ENCODE results near the gene FKBP11. TPM values are rescaled to one million over a fixed set of nuclear protein-coding genes. Genes with fewer than 3 reads are reported as not detected.
A peak's percentile ranks its signal among the peaks of the same experiment; 100 is the strongest.

FKBP11 gene
- polyA plus RNA-seq, 1 experiment = 100 TPM

DNA sequence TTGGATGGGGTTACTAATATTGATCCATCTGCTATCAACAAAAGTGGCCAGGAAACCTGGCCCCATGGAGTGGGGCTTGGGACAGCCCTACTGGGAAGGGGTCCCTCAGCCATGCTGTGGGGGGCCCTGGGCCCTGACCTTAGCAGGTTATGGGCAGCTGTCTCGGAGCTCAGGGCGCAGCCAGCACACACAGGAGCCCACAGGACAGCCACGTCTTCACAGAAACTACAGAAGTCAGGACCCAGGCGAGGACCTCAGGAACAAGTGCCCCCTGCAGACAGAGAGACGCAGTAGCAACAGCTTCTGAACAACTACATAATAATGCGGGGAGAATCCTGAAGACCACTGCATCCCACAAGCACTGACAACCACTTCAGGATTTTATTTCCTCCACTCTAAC is 11.9 kb upstream of the FKBP11 start:
- POLR2A ChIA-PET = no interaction called here

DNA sequence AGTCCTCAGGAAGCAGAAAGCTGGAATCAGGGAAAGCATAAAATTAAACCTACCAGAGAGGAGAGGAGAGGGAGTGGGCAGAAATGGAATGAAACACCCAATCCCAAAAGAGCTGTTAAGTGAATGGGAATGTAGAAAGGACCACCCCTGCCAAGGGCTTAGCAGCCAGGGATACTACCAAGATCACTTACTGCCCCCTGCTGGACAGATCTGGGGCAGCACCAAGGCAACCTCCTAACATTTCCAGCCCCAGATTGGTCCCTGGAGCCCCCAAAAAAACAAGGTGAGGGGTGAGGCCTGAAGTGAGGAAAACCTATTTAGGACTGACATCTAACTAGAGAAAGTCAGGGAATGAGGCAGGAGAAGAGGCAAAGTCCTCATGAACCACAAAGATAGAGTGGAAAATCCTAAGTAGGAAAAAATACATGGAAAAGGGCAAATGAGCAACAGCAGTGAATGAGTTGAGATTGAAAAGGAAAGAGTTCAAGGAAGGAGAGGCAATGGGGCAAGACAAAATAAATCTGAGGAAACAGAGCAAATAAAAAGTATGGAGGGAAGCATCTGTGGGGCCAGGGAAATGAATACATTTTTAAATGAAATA is 11.2 kb upstream of the FKBP11 start:
- ChIA-PET POLR2A (no interaction called here), CTCF (interaction anchor here (0.6 to 6.1 kb wide), 22 partner anchors 8 to 83 kb away, joined by 3 to 45 read pairs (median 4); partner anchors contain the start of genes ARF3, DDX23 and WNT1)
- peaks cover 40% of the 10 kb centered on the region for H3K36me3 ChIP-seq (ENCODE audit: control insufficient read depth, insufficient read depth, low read length)
- no peaks in the 10 kb centered on the region for H3K27me3 ChIP-seq (ENCODE audit: control insufficient read depth, insufficient read depth, low read length)
- DNase-seq (ENCODE audit: low read depth) = no peak
- TF ChIP-seq, protein P1, sequence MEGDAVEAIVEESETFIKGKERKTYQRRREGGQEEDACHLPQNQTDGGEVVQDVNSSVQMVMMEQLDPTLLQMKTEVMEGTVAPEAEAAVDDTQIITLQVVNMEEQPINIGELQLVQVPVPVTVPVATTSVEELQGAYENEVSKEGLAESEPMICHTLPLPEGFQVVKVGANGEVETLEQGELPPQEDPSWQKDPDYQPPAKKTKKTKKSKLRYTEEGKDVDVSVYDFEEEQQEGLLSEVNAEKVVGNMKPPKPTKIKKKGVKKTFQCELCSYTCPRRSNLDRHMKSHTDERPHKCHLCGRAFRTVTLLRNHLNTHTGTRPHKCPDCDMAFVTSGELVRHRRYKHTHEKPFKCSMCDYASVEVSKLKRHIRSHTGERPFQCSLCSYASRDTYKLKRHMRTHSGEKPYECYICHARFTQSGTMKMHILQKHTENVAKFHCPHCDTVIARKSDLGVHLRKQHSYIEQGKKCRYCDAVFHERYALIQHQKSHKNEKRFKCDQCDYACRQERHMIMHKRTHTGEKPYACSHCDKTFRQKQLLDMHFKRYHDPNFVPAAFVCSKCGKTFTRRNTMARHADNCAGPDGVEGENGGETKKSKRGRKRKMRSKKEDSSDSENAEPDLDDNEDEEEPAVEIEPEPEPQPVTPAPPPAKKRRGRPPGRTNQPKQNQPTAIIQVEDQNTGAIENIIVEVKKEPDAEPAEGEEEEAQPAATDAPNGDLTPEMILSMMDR (IDR thresholded peaks at IDR 0.05; ENCODE audit: insufficient read depth, low read depth, low read length) = peak; percentile 95
- H3K4me3 ChIP-seq (ENCODE audit: low read depth, low read length) = no peak overlapping the region

More for the DNA sequence above, 11.9 kb upstream of the FKBP11 start:
- DNase-seq (ENCODE audit: low read depth) = no peak
- TF ChIP-seq, protein P1 (IDR thresholded peaks at IDR 0.05; ENCODE audit: insufficient read depth, low read depth, low read length) = 0 out of 2 replicates have a peak, but pooled peaks have one; percentile 27
- H3K27me3 ChIP-seq (ENCODE audit: control insufficient read depth, insufficient read depth, low read length) = no peaks in the 10 kb centered on the region
- CTCF ChIA-PET = interaction anchor here (0.8 to 6.1 kb wide), 11 partner anchors 10 to 84 kb away, joined by 3 to 45 read pairs (median 5); partner anchors contain the start of genes DDX23, FKBP11 and WNT1
- no peak overlapping the region for H3K4me3 ChIP-seq (ENCODE audit: low read depth, low read length)
- peaks cover 40% of the 10 kb centered on the region for H3K36me3 ChIP-seq (ENCODE audit: control insufficient read depth, insufficient read depth, low read length)

DNA sequence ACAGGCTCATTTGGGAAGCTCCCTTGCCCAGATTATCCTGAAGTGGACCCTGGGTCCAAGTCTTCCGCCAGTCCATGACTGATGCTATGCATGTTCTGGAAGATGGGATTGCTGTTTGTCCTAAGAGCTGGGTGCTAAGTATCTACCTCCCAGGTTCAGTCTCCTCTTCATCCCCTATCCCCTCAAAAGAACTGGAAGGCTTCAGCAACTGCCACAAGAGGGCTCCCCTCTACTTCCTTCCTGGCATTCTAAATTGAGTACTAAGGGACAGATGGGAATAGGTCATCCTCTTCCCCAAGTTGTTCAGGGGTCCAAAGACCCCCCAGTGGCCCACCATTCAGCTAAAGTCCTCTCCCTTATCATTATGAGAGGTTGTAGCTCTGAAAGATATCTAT is 9.0 kb upstream of the FKBP11 start:
- POLR2A ChIA-PET = no interaction called here

DNA sequence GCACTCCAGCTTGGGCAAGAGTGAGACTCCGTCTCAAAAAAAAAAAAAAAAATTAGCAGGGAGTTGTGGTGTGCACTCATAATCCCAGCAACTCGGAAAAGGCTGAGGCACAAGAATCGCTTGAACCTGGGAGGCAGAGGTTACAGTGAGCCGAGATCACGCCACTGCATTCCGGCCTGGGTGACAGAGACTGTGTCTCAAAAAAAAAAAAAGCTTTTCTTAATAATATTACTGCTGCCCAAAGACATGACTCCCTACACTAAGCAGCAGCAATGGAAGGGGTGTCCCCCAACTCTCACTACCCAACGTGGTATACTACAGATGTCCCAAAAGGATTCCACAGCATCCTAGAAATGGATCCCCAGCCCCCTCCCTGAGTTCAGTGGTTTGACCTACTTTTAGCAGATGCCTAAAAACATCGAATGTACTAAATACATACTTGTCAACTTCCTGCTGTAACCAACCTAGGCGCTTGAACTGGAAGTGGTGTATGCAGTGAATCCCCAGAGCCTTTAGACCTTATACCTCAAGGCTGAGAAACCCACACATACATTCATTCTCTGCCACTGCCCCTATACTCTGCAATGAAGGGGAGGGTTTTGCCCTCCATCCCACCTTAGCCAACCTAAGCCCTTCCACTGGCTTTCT is 8.5 kb upstream of the FKBP11 start:
- no peak overlapping the region for H3K4me3 ChIP-seq (ENCODE audit: low read depth, low read length)
- POLR2A ChIA-PET = interaction anchor here (0.7 kb wide), 1 partner anchor 162 kb away, joined by 12 read pairs; no protein-coding TSS in a partner anchor
- H3K36me3 ChIP-seq (ENCODE audit: control insufficient read depth, insufficient read depth, low read length) = peaks cover 27% of the 10 kb centered on the region
- DNase-seq (ENCODE audit: low read depth) = no peak
- TF ChIP-seq, protein P1 (IDR thresholded peaks at IDR 0.05; ENCODE audit: insufficient read depth, low read depth, low read length) = no peak
- no peaks in the 10 kb centered on the region for H3K27me3 ChIP-seq (ENCODE audit: control insufficient read depth, insufficient read depth, low read length)
- CTCF ChIA-PET = interaction anchor here (0.9 to 4.3 kb wide), 6 partner anchors 9 to 81 kb away, joined by 3 to 45 read pairs (median 4); partner anchors contain the start of genes ARF3, DDX23, FKBP11 and WNT1

More for the DNA sequence above, 9.0 kb upstream of the FKBP11 start:
- Histone ChIP-seq H3K36me3 (ENCODE audit: control insufficient read depth, insufficient read depth, low read length) (peaks cover 28% of the 10 kb centered on the region), H3K4me3 (ENCODE audit: low read depth, low read length) (no peak overlapping the region), H3K27me3 (ENCODE audit: control insufficient read depth, insufficient read depth, low read length) (no peaks in the 10 kb centered on the region)
- CTCF ChIA-PET = interaction anchor here (0.9 to 4.3 kb wide), 7 partner anchors 10 to 81 kb away, joined by 3 to 45 read pairs (median 5); partner anchors contain the start of genes ARF3, DDX23, FKBP11 and WNT1
- no peak for DNase-seq (ENCODE audit: low read depth)
- TF ChIP-seq, protein P1 (IDR thresholded peaks at IDR 0.05; ENCODE audit: insufficient read depth, low read depth, low read length) = peak; percentile 41

DNA sequence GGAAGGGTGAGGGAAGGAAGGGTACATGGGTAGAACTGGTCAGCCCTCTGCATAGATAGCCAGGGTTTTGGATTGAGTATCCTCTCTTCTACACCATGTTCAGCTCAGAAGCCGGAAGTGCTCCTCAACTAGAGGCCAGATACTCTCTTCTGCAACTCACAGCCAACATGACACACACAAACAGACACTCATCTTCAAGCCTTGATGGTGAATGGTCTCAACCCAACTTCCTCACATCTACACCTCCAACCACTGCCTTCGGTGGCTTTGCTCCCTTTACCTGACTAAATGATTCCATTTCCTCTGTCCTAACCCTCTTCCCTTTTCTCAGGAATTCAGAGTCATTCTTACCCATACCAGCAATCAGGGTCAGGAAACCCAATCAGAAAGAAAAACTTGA is 7.6 kb upstream of the FKBP11 start:
- H3K27me3 ChIP-seq (ENCODE audit: control insufficient read depth, insufficient read depth, low read length) = no peaks in the 10 kb centered on the region
- ChIA-PET CTCF (interaction anchor here (1.1 kb wide), 1 partner anchor 12 kb away, joined by 3 read pairs; no protein-coding TSS in a partner anchor), POLR2A (interaction anchor here (0.7 kb wide), 1 partner anchor 161 kb away, joined by 12 read pairs; no protein-coding TSS in a partner anchor)
- no peak overlapping the region for H3K4me3 ChIP-seq (ENCODE audit: low read depth, low read length)
- H3K36me3 ChIP-seq (ENCODE audit: control insufficient read depth, insufficient read depth, low read length) = peaks cover 24% of the 10 kb centered on the region
- DNase-seq (ENCODE audit: low read depth) = no peak
- TF ChIP-seq, protein P1 (IDR thresholded peaks at IDR 0.05; ENCODE audit: insufficient read depth, low read depth, low read length) = no peak
